NCI-H524 (cell line): ENCODE data around the gene PCDH10.
A peak's percentile ranks its signal among the peaks of the same experiment; 100 is the strongest.

ENCODE experiments used
- DNase-seq, 2 experiments: peaks; one replicate each; lab custom pipeline; 2025; lab: John Stamatoyannopoulos, UW

The PCDH10 gene

GRCh38 chr4:133148690-133149363, at the start of gene PCDH10:
TSS of gene PCDH10 (plus strand) at chr4:133149294. CDS start at chr4:133150141, 847 bp downstream.
- peak; percentile 79 to 86 for DNase-seq

- no peak for DNase-seq
Measured at GRCh38 chr4:133102043-133102442, 47.1 kb upstream of the PCDH10 start.

GRCh38 chr4:133102612-133103409, 46.3 kb upstream of the PCDH10 start:
- DNase-seq = no peak

GRCh38 chr4:133112641-133113040, 36.5 kb upstream of the PCDH10 start:
- no peak for DNase-seq

- peak; percentile 47 to 75 for DNase-seq
Measured at GRCh38 chr4:133124746-133125145, 24.3 kb upstream of the PCDH10 start.

- no peak for DNase-seq
Measured at GRCh38 chr4:133127500-133127899, 21.6 kb upstream of the PCDH10 start.

- no peak for DNase-seq
Measured at GRCh38 chr4:133129237-133129636, 19.9 kb upstream of the PCDH10 start.

GRCh38 chr4:133130171-133130570, 18.9 kb upstream of the PCDH10 start:
- no peak for DNase-seq

GRCh38 chr4:133131829-133132460, 17.1 kb upstream of the PCDH10 start:
- peak in 1 of 2 experiments; percentile 10 for DNase-seq

- DNase-seq = no peak
Measured at GRCh38 chr4:133136833-133137232, 12.3 kb upstream of the PCDH10 start.

- DNase-seq = no peak
Measured at GRCh38 chr4:133137571-133137970, 11.5 kb upstream of the PCDH10 start.

GRCh38 chr4:133143775-133144430, 5.2 kb upstream of the PCDH10 start:
- no peak for DNase-seq

- no peak for DNase-seq
Measured at GRCh38 chr4:133145241-133145640, 3.9 kb upstream of the PCDH10 start.

- no peak for DNase-seq
Measured at GRCh38 chr4:133145758-133146573, 3.1 kb upstream of the PCDH10 start.

GRCh38 chr4:133146574-133147241, 2.4 kb upstream of the PCDH10 start:
- peak; percentile 19 to 58 for DNase-seq

GRCh38 chr4:133147286-133147821, 1.7 kb upstream of the PCDH10 start:
- no peak for DNase-seq

- DNase-seq = peak; percentile 13 to 46
Measured at GRCh38 chr4:133147921-133148689, 989 bp upstream of the PCDH10 start.

GRCh38 chr4:133149364-133149695, 236 bp downstream of the PCDH10 start:
- DNase-seq = no peak

- DNase-seq = no peak
Measured at GRCh38 chr4:133149932-133150471, 908 bp downstream of the PCDH10 start.
